A549 (cell line): ENCODE results near the gene CEP63.

Experiments
- CBX8 ChIP-seq: fragments of 200-600 bp; sonication (generic); IDR thresholded peaks from 2 replicates; pipeline ENCODE4 v1.6.1; 2016
- CTCF ChIP-seq: fragments of >200 bp; sonication (Bioruptor Twin); formaldehyde crosslinking; IDR thresholded peaks from 3 replicates; pipeline ENCODE4 v1.5.1; 2016
- EP300 ChIP-seq, 2 experiments: fragments of >200 bp; sonication (Bioruptor Twin); formaldehyde crosslinking; IDR thresholded peaks; 2 replicates in 1 of 2; 3 replicates in 1 of 2; pipeline ENCODE4 v1.6.1; 2016 to 2017
- HDAC2 ChIP-seq: fragments of 200-600 bp; sonication (generic); IDR thresholded peaks from 2 replicates; pipeline ENCODE4 v1.6.1; 2016
- JUN ChIP-seq, 2 experiments: fragments of >200 bp; sonication (Bioruptor Twin); formaldehyde crosslinking; IDR thresholded peaks; 2 replicates in 1 of 2; 3 replicates in 1 of 2; pipeline ENCODE4 v1.6.1; 2016 to 2017
- MAFK ChIP-seq: fragments of 450-650 bp; IDR thresholded peaks from 2 replicates; pipeline ENCODE4 v1.6.1; 2014; ENCODE audit not compliant: partially characterized antibody
- MAX ChIP-seq: IDR thresholded peaks from 2 replicates; pipeline ENCODE4 v1.6.1; 2012
- MYC ChIP-seq: IDR thresholded peaks from 2 replicates; pipeline ENCODE4 v1.6.1; 2012; ENCODE audit warnings: mild to moderate bottlenecking, inconsistent platforms, low read length, improper control_type of control experiment, borderline replicate concordance
- POLR2A ChIP-seq: IDR thresholded peaks from 2 replicates; pipeline ENCODE4 v1.6.1; 2012; ENCODE audit warnings: mild to moderate bottlenecking, low read length
- RAD21 ChIP-seq, 2 experiments: fragments of >200 bp in 1 of 2; sonication (Bioruptor Twin) in 1 of 2; formaldehyde crosslinking in 1 of 2; IDR thresholded peaks in 1 of 2; conservative IDR thresholded peaks in 1 of 2; 2 replicates in 1 of 2; 3 replicates in 1 of 2; pipeline ENCODE4 v1.6.1; 2012 to 2018; ENCODE audit warnings: inconsistent platforms in 1 of 2
- RFX5 ChIP-seq: fragments of 450-650 bp; IDR thresholded peaks from 2 replicates; pipeline ENCODE4 v1.7.1; 2014; ENCODE audit warnings: antibody characterized with exemption, mild to moderate bottlenecking, moderate library complexity

GRCh38 chr3:134463676-134464063, 22.2 kb upstream of the CEP63 start:
- TF ChIP-seq CTCF (no peak), MAFK (no peak), EP300 (IDR thresholded peaks at IDR 0.05) (no peak), POLR2A (no peak), HDAC2 (no peak), JUN (IDR thresholded peaks at IDR 0.05) (no peak), MAX (no peak), MYC (no peak), CBX8 (no peak), RFX5 (no peak), RAD21 (conservative IDR thresholded peaks at IDR 0.05 in 1 of 2, IDR thresholded peaks at IDR 0.05 in 1 of 2) (no peak)
